IMR-90 (cell line): Measurements from ENCODE around the gene MFSD12. TPM values are rescaled to one million over a fixed set of nuclear protein-coding genes. Genes with fewer than 3 reads are reported as not detected.

Experiments
- ATAC-seq: fragments of 200-7000 bp; cut with Tn5 transposase; 2 replicates; pipeline ENCODE4 v1.9.1; 2020; ENCODE audit warnings: low read depth, mild to moderate bottlenecking, moderate library complexity
- BruUV-seq: library from RNA; stranded (reverse); fragments of 400-500 nt; replicated peaks from 2 replicates; lab custom pipeline; 2021; lab: Mats Ljungman, UMichigan
- CTCF ChIA-PET: fragments of 300-600 bp; formaldehyde crosslinking; extraction: SDS; loops from one replicate; lab custom pipeline; 2021; ENCODE audit warnings: antibody characterized with exemption; lab: Yijun Ruan, JAX
- POLR2A ChIA-PET: fragments of 300-600 bp; sonication (Branson Sonifier 250); formaldehyde crosslinking; loops from one replicate; lab custom pipeline; 2022; ENCODE audit warnings: antibody characterized with exemption; ENCODE audit not compliant: unreplicated experiment; lab: Charles Lee
- DNase-seq: peaks from one replicate; pipeline ENCODE4 v3.0.0; 2013
- H2AFZ ChIP-seq: replicated peaks from 2 replicates; pipeline ENCODE3; 2013; ENCODE audit warnings: low read length, mild to moderate bottlenecking; ENCODE audit not compliant: poor library complexity
- H2AK5ac ChIP-seq: 2 replicates; pipeline ENCODE4 v1.6.1; 2013; ENCODE audit warnings: low read depth, low read length, inconsistent platforms
- H2AK9ac ChIP-seq: replicated peaks from 2 replicates; pipeline ENCODE3; 2013; ENCODE audit warnings: mild to moderate bottlenecking, low read depth, low read length, moderate library complexity; ENCODE audit not compliant: poor library complexity
- H2BK120ac ChIP-seq: 2 replicates; pipeline ENCODE4 v1.6.1; 2013; ENCODE audit warnings: low read depth, low read length, inconsistent platforms
- H2BK15ac ChIP-seq: 3 replicates; pipeline ENCODE4 v1.6.1; 2013; ENCODE audit warnings: low read depth, low read length, inconsistent platforms
- H2BK20ac ChIP-seq: 2 replicates; pipeline ENCODE4 v1.6.1; 2013; ENCODE audit warnings: low read depth, mild to moderate bottlenecking, inconsistent platforms, low read length, moderate library complexity
- H2BK5ac ChIP-seq: 2 replicates; pipeline ENCODE4 v1.6.1; 2013; ENCODE audit warnings: mild to moderate bottlenecking, low read depth, low read length, inconsistent platforms; ENCODE audit not compliant: poor library complexity, severe bottlenecking
- H3K14ac ChIP-seq: replicated peaks from 2 replicates; pipeline ENCODE4 v1.6.1; 2013; ENCODE audit warnings: low read depth, low read length, inconsistent platforms
- H3K18ac ChIP-seq: 2 replicates; pipeline ENCODE4 v1.6.1; 2013; ENCODE audit warnings: low read depth, low read length, control low read depth
- H3K23ac ChIP-seq: 2 replicates; pipeline ENCODE4 v1.6.1; 2013; ENCODE audit warnings: low read depth, low read length, inconsistent platforms
- H3K27ac ChIP-seq: 2 replicates; pipeline ENCODE4 v1.5.1; 2013; ENCODE audit warnings: mild to moderate bottlenecking, control low read depth, low read length; ENCODE audit not compliant: insufficient read depth
- H3K27me3 ChIP-seq: 2 replicates; pipeline ENCODE4 v1.6.1; 2013; ENCODE audit warnings: low read length; ENCODE audit not compliant: control insufficient read depth, insufficient read depth
- H3K36me3 ChIP-seq: 2 replicates; pipeline ENCODE4 v1.6.1; 2013; ENCODE audit warnings: low read length, mixed read lengths; ENCODE audit not compliant: control insufficient read depth, insufficient read depth
- H3K4ac ChIP-seq: 2 replicates; pipeline ENCODE4 v1.6.1; 2013; ENCODE audit warnings: low read depth, low read length, inconsistent platforms
- H3K4me1 ChIP-seq: 2 replicates; pipeline ENCODE4 v1.6.1; 2013; ENCODE audit warnings: low read length, mixed read lengths; ENCODE audit not compliant: control insufficient read depth, insufficient read depth
- H3K4me2 ChIP-seq: 2 replicates; pipeline ENCODE4 v1.6.1; 2013; ENCODE audit warnings: low read depth, mild to moderate bottlenecking, control low read depth, low read length, moderate library complexity
- H3K4me3 ChIP-seq: 2 replicates; pipeline ENCODE4 v1.5.1; 2013; ENCODE audit warnings: low read depth, mild to moderate bottlenecking, control low read depth, low read length, moderate library complexity; ENCODE audit not compliant: insufficient read depth
- H3K56ac ChIP-seq: 2 replicates; pipeline ENCODE4 v1.6.1; 2013; ENCODE audit warnings: low read length, inconsistent platforms; ENCODE audit not compliant: insufficient read depth; ENCODE audit errors: extremely low read depth
- H3K79me1 ChIP-seq, 2 experiments: 2 replicates each; pipeline ENCODE4 v1.6.1; 2013; ENCODE audit warnings: low read length in 2 of 2, inconsistent platforms in 1 of 2, low read depth in 1 of 2
- H3K9ac ChIP-seq: 2 replicates; pipeline ENCODE4 v1.6.1; 2013; ENCODE audit warnings: low read depth, low read length, control low read depth
- H3K9me1 ChIP-seq: 2 replicates; pipeline ENCODE4 v1.6.1; 2013; ENCODE audit warnings: low read length, inconsistent platforms; ENCODE audit not compliant: insufficient read depth
- H3K9me3 ChIP-seq: 2 replicates; pipeline ENCODE4 v1.6.1; 2013; ENCODE audit warnings: low read length; ENCODE audit not compliant: control insufficient read depth, insufficient read depth
- H4K20me1 ChIP-seq: 2 replicates; pipeline ENCODE4 v1.6.1; 2013; ENCODE audit warnings: low read length, inconsistent platforms; ENCODE audit not compliant: insufficient read depth
- H4K5ac ChIP-seq: 2 replicates; pipeline ENCODE4 v1.6.1; 2013; ENCODE audit warnings: mild to moderate bottlenecking, low read depth, low read length, control low read depth
- H4K8ac ChIP-seq, 2 experiments: 2 replicates each; pipeline ENCODE4 v1.6.1; 2013; ENCODE audit warnings: low read depth in 2 of 2, low read length in 2 of 2, control low read depth in 1 of 2, inconsistent platforms in 1 of 2
- H4K91ac ChIP-seq: 2 replicates; pipeline ENCODE4 v1.6.1; 2013; ENCODE audit warnings: low read depth, low read length, inconsistent platforms; ENCODE audit not compliant: insufficient read depth
- BHLHE40 ChIP-seq: fragments of 150-350 bp; IDR thresholded peaks from 2 replicates; pipeline ENCODE4 v1.6.1; 2016; ENCODE audit warnings: mild to moderate bottlenecking, low read depth, low read length
- CEBPB ChIP-seq: IDR thresholded peaks from 2 replicates; pipeline ENCODE4 v1.6.1; 2012; ENCODE audit warnings: low read depth, low read length, improper control_type of control experiment
- CHD1 ChIP-seq: IDR thresholded peaks from 2 replicates; pipeline ENCODE4 v1.6.1; 2012; ENCODE audit warnings: low read depth, low read length, improper control_type of control experiment
- FOS ChIP-seq: fragments of 150-350 bp; IDR thresholded peaks from 2 replicates; pipeline ENCODE4 v1.6.1; 2016; ENCODE audit warnings: low read depth, low read length
- MAFK ChIP-seq: IDR thresholded peaks from 2 replicates; pipeline ENCODE4 v1.6.1; 2012; ENCODE audit warnings: low read depth, low read length, improper control_type of control experiment
- MAZ ChIP-seq: IDR thresholded peaks from 2 replicates; pipeline ENCODE4 v1.6.1; 2012; ENCODE audit warnings: low read depth, mild to moderate bottlenecking, low read length, improper control_type of control experiment, moderate library complexity, borderline replicate concordance
- MXI1 ChIP-seq: IDR thresholded peaks from 2 replicates; pipeline ENCODE4 v1.6.1; 2012; ENCODE audit warnings: low read depth, mild to moderate bottlenecking, low read length, moderate library complexity, borderline replicate concordance
- NFE2L2 ChIP-seq: fragments of 150-350 bp; IDR thresholded peaks from 2 replicates; pipeline ENCODE4 v1.6.1; 2016; ENCODE audit warnings: low read depth, mild to moderate bottlenecking, low read length
- POLR2A ChIP-seq: IDR thresholded peaks from 2 replicates; pipeline ENCODE4 v1.6.1; 2012; ENCODE audit warnings: mild to moderate bottlenecking, low read depth, low read length
- RAD21 ChIP-seq: IDR thresholded peaks from 2 replicates; pipeline ENCODE4 v1.6.1; 2012; ENCODE audit warnings: low read length, improper control_type of control experiment
- RCOR1 ChIP-seq: IDR thresholded peaks from 2 replicates; pipeline ENCODE4 v1.6.1; 2012; ENCODE audit warnings: mild to moderate bottlenecking, low read length, improper control_type of control experiment; ENCODE audit not compliant: insufficient replicate concordance
- RFX5 ChIP-seq: IDR thresholded peaks from 2 replicates; pipeline ENCODE4 v1.8.0; 2012; ENCODE audit warnings: low read depth, mild to moderate bottlenecking, low read length, moderate library complexity
- SMC3 ChIP-seq: fragments of 150-350 bp; IDR thresholded peaks from 2 replicates; pipeline ENCODE4 v1.6.1; 2016; ENCODE audit warnings: low read depth, mild to moderate bottlenecking, antibody characterized with exemption, low read length, moderate library complexity
- WGBS, 2 experiments: methylation state at CpG; one replicate each; pipeline versions ENCODE4 v1.1.5 to v1.1.7; 2013; ENCODE audit warnings: missing lambda C conversion rate in 2 of 2; ENCODE audit not compliant: insufficient read length in 1 of 2; ENCODE audit errors: extremely low coverage in 2 of 2; 5-methylcytosine and 5-hydroxymethylcytosine counted together
- dilution Hi-C: fragments of 300-500 bp; cut with HindIII; formaldehyde crosslinking; loops from one replicate; pipeline ENCODE4 v1.14.3; 2018; ENCODE audit warnings: low sequenced_read_pairs; ENCODE audit not compliant: unreplicated experiment
- in situ Hi-C: fragments of 300-500 bp; cut with MboI; formaldehyde crosslinking; loops from 3 replicates; pipeline ENCODE4 v1.14.3; 2019; ENCODE audit warnings: low sequenced_read_pairs, inconsistent platforms, mixed read lengths
- intact Hi-C: fragments of 100-400 bp; cut with micrococcal nuclease; formaldehyde crosslinking; loops from 2 replicates; pipeline ENCODE4 v1.10.0; 2022
- polyA plus RNA-seq, 3 experiments: library from polyadenylated mRNA; depleted of rRNA; stranded (reverse); fragments of >200 nt; gene quantifications; 2 replicates each; pipeline ENCODE4 v1.2.3, GENCODE V29; 2012; ENCODE audit warnings: low replicate concordance in 1 of 3
- total RNA-seq: library from RNA; depleted of rRNA; stranded (reverse); fragments of >200 nt; gene quantifications from 2 replicates; pipeline ENCODE4 v1.2.3, GENCODE V29; 2012
- TF ChIP-seq, protein P1 (sequence below): fragments of 150-350 bp; IDR thresholded peaks from 2 replicates; pipeline ENCODE4 v1.6.1; 2016; ENCODE audit warnings: low read depth, mild to moderate bottlenecking, low read length, moderate library complexity, borderline replicate concordance
- TF ChIP-seq, protein P2 (sequence below): fragments of 150-350 bp; IDR thresholded peaks from 2 replicates; pipeline ENCODE4 v1.6.1; 2017; ENCODE audit warnings: mild to moderate bottlenecking, antibody characterized with exemption, low read length, low read depth
- TF ChIP-seq, protein P3 (sequence below): conservative IDR thresholded peaks from 2 replicates; pipeline ENCODE4 v1.5.1; 2012; ENCODE audit warnings: mild to moderate bottlenecking, low read depth, low read length, improper control_type of control experiment

The MFSD12 gene
- total and polyA plus RNA-seq, 2 of the 4 experiments (the other 2 are of a cell fraction) = 20.4 to 77.2 TPM

DNA sequence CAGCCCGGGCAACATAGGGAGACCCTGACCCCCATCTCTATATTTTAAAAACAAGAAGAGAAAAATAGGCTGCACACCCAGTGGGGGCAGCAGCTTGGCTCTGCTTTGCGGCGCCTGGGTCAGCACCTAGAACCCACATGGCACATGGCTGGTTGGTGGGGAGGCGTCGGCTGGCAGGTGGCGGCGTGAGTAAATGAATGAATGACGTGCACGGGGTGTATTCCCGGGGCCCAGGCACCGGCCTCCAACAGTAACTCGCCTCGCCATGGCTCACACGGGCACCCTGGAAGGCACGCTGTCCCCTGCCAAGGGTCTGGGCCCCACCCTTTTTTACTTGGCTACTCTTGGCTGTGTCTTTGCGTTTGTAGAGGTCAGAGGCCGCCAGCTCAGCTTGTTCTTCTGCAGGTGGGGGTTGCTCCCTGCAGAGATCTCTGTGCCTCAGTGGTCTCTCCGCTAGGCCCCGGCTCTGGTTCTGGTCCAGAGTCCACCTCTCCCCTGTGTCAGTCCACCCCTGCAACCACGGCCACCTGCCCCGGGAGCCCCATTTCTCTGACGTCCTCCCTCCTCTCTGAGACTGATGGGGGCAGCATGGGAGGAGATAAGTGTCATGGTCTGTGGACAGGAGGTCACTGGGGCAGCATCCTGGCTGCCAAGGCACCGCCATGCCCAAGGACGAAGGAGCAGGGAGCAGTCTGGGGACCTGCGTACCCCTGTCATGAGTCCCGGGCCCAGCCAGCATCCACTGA, 45.7 kb downstream of the MFSD12 start:
- Histone ChIP-seq H4K5ac (no peak overlapping the region), H4K8ac (no peak overlapping the region), H3K27ac (no peak overlapping the region), H2BK20ac (no peak overlapping the region), H2BK15ac (no peak overlapping the region), H2BK5ac (no peak overlapping the region), H3K36me3 (peaks cover 13% of the 10 kb centered on the region), H3K23ac (no peak overlapping the region), H3K79me1 (peaks cover 3 to 96% of the 10 kb centered on the region in 2 experiments; a peak in 3 of 4 replicates), H3K14ac (no peak overlapping the region), H2AK9ac (peak overlapping the region; percentile 42), H3K56ac (no peak overlapping the region), H3K18ac (no peak overlapping the region), H3K9me1 (peaks cover 20% of the 10 kb centered on the region), H2AK5ac (no peak overlapping the region), H3K4ac (no peak overlapping the region), H2BK120ac (no peak overlapping the region), H3K4me3 (no peak overlapping the region), H3K27me3 (no peaks in the 10 kb centered on the region), H4K91ac (no peak overlapping the region), H3K9ac (no peak overlapping the region), H4K20me1 (peaks cover 95% of the 10 kb centered on the region), H3K4me2 (no peak overlapping the region), H3K9me3 (no peaks in the 10 kb centered on the region), H2AFZ (no peak overlapping the region), H3K4me1 (peaks cover 28% of the 10 kb centered on the region)
- ChIA-PET CTCF (no interaction called here), POLR2A (no interaction called here)
- ATAC-seq (no peak), DNase-seq (no peak)
- WGBS, 2 experiments = 93% methylated on average over 17 of the region's 26 CpGs; no CpG with 5 or more reads in 1 of the 2 experiments
- TF ChIP-seq, protein P1, sequence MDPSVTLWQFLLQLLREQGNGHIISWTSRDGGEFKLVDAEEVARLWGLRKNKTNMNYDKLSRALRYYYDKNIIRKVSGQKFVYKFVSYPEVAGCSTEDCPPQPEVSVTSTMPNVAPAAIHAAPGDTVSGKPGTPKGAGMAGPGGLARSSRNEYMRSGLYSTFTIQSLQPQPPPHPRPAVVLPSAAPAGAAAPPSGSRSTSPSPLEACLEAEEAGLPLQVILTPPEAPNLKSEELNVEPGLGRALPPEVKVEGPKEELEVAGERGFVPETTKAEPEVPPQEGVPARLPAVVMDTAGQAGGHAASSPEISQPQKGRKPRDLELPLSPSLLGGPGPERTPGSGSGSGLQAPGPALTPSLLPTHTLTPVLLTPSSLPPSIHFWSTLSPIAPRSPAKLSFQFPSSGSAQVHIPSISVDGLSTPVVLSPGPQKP = no peak
- TF ChIP-seq, protein P2, sequence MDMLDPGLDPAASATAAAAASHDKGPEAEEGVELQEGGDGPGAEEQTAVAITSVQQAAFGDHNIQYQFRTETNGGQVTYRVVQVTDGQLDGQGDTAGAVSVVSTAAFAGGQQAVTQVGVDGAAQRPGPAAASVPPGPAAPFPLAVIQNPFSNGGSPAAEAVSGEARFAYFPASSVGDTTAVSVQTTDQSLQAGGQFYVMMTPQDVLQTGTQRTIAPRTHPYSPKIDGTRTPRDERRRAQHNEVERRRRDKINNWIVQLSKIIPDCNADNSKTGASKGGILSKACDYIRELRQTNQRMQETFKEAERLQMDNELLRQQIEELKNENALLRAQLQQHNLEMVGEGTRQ = no peak
- no peak for TF ChIP-seq NFE2L2
- no peak for TF ChIP-seq CHD1
- no peak for TF ChIP-seq RCOR1
- TF ChIP-seq, protein P3, sequence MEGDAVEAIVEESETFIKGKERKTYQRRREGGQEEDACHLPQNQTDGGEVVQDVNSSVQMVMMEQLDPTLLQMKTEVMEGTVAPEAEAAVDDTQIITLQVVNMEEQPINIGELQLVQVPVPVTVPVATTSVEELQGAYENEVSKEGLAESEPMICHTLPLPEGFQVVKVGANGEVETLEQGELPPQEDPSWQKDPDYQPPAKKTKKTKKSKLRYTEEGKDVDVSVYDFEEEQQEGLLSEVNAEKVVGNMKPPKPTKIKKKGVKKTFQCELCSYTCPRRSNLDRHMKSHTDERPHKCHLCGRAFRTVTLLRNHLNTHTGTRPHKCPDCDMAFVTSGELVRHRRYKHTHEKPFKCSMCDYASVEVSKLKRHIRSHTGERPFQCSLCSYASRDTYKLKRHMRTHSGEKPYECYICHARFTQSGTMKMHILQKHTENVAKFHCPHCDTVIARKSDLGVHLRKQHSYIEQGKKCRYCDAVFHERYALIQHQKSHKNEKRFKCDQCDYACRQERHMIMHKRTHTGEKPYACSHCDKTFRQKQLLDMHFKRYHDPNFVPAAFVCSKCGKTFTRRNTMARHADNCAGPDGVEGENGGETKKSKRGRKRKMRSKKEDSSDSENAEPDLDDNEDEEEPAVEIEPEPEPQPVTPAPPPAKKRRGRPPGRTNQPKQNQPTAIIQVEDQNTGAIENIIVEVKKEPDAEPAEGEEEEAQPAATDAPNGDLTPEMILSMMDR = no peak
- TF ChIP-seq MXI1 = no peak
- TF ChIP-seq FOS = no peak
- TF ChIP-seq POLR2A = no peak
- TF ChIP-seq BHLHE40 = no peak
- no peak for TF ChIP-seq CEBPB
- no peak for TF ChIP-seq RFX5
- no peak for TF ChIP-seq RAD21
- TF ChIP-seq MAZ = no peak
- no peak for TF ChIP-seq MAFK
- no peak for TF ChIP-seq SMC3
- intact Hi-C loops = no loop called here
- dilution Hi-C loops = no loop called here
- no TSS peak for BruUV-seq
- in situ Hi-C loops = no loop called here
